Naive B cell (primary cell): ENCODE data around the gene PARD6G. TPM values are rescaled to one million over a fixed set of nuclear protein-coding genes. Genes with fewer than 3 reads are reported as not detected.

Source experiments
- ATAC-seq, 2 donors: fragments of 150-1000 bp; cut with Tn5 transposase; 2 replicates each; pipeline ENCODE4 v1.10.0; 2021; ENCODE audit warnings: low read depth in 2 of 2, mild to moderate bottlenecking in 2 of 2, moderate library complexity in 2 of 2
- DNase-seq: peaks from one replicate; pipeline ENCODE4 v3.0.0; 2022
- H3K27ac Mint-ChIP-seq, 6 donors: one replicate each; pipeline ENCODE4 v1.8.0; 2020 to 2022; ENCODE audit warnings: mild to moderate bottlenecking in 6 of 6, mixed read lengths in 6 of 6, moderate library complexity in 5 of 6, inconsistent platforms in 2 of 6
- H3K27me3 Mint-ChIP-seq, 3 donors: one replicate each; pipeline ENCODE4 v1.8.0; 2021 to 2022; ENCODE audit warnings: mixed read lengths in 3 of 3, mild to moderate bottlenecking in 1 of 3
- H3K36me3 Mint-ChIP-seq, 2 donors: one replicate each; pipeline ENCODE4 v1.8.0; 2020 to 2022; ENCODE audit warnings: mixed read lengths in 2 of 2, inconsistent platforms in 1 of 2, mild to moderate bottlenecking in 1 of 2
- H3K4me1 Mint-ChIP-seq, 3 donors: one replicate each; pipeline ENCODE4 v1.8.0; 2020 to 2022; ENCODE audit warnings: mixed read lengths in 3 of 3, inconsistent platforms in 1 of 3, mild to moderate bottlenecking in 1 of 3, moderate library complexity in 1 of 3
- H3K4me3 Mint-ChIP-seq, 8 donors: one replicate each; pipeline ENCODE4 v1.8.0; 2020 to 2022; ENCODE audit warnings: mild to moderate bottlenecking in 8 of 8, mixed read lengths in 8 of 8, moderate library complexity in 8 of 8, inconsistent platforms in 2 of 8
- H3K9me3 Mint-ChIP-seq, 7 donors: one replicate each; pipeline ENCODE4 v1.8.0; 2020 to 2022; ENCODE audit warnings: mixed read lengths in 7 of 7, mild to moderate bottlenecking in 5 of 7, inconsistent platforms in 2 of 7, moderate library complexity in 1 of 7
- polyA plus RNA-seq, 6 donors: library from polyadenylated mRNA; unstranded; fragments of 300-500 nt; fragmentation: Illumina TruSeq; gene quantifications; one replicate each; pipeline ENCODE4 v1.2.3, GENCODE V29; 2021; ENCODE audit warnings: low read depth in 6 of 6

The PARD6G gene
- polyA plus RNA-seq, 6 donors from 2014 or later: not detected

DNA sequence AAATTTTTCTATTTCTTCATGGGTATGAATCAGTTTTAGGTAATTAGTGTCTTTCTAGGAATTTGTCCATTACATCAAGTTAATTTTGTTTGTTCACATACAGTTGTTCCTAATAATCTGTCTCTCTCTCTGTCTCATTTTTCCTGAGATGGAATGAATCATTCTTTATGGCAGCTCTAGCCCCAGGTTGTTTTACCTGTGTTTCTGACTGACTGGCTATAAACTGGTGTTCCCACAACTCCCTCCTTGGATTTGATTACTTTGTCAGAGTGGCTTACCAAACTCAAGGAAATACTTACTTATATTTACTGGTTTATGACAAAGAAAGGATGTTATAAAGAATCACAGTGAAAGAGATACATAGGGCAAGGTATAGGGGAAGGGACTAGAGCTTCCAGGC lies 123.2 kb downstream of the PARD6G start:
- Mint-ChIP-seq H3K36me3 (peaks cover 6 to 16% of the 10 kb centered on the region in 2 donors), H3K4me3 (no peak overlapping the region), H3K27me3 (no peaks in the 10 kb centered on the region), H3K4me1 (peaks cover 6 to 7% (median 7%) of the 10 kb centered on the region in 3 donors), H3K9me3 (peaks cover 0 to 2% (median 0%) of the 10 kb centered on the region in 7 donors), H3K27ac (no peak overlapping the region)
- DNase-seq: no peak
- ATAC-seq: no peak

DNA sequence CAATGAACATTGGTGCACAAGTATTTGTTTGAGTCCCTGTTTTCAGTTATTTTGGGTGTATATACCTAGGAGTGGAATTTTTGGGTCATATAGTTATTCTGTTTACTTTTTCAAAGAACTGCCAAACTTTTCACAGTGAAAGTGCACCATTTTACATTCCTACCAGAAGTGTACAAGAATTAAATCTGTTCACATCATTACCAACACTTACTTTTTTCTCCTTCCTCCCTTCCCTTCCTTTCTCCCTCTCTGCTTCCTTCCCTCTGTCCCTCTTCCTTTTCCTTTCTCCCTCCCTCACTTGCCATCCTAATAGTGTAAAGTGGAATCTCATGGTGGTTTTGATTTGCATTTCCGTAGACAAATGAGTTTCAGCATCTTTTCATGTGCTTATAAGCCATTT lies 126.4 kb downstream of the PARD6G start:
- DNase-seq: no peak
- ATAC-seq: no peak
- H3K36me3 Mint-ChIP-seq: peaks cover 19 to 22% of the 10 kb centered on the region in 2 donors
- H3K4me1 Mint-ChIP-seq: peaks cover 4 to 6% (median 6%) of the 10 kb centered on the region in 3 donors
- H3K27ac Mint-ChIP-seq: no peak overlapping the region
- H3K9me3 Mint-ChIP-seq: no peaks in the 10 kb centered on the region
- H3K27me3 Mint-ChIP-seq: no peaks in the 10 kb centered on the region
- H3K4me3 Mint-ChIP-seq: no peak overlapping the region

DNA sequence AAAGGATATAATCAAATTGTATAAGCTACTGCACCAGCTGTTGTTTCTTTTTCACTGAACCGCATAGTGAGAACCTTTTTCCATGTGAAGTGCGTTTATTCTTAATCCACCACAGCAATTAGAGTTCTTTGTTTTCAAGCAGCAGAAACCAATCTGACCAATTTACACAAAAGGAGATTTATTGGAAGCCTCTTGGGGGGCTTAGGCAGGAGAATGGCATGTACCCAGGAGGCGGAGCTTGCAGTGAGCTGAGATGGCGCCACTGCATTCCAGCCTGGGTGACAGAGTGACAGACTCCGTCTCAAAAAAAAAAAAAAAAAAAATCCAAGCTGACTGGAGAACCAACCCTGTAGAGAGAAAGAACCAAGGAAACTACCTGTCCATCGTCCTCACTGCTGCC lies 128.2 kb downstream of the PARD6G start:
- Mint-ChIP-seq H3K4me1 (peaks cover 12 to 18% (median 18%) of the 10 kb centered on the region in 3 donors), H3K27ac (no peak overlapping the region), H3K36me3 (peaks cover 19 to 22% of the 10 kb centered on the region in 2 donors), H3K27me3 (no peaks in the 10 kb centered on the region), H3K4me3 (no peak overlapping the region), H3K9me3 (no peaks in the 10 kb centered on the region)
- ATAC-seq (no peak), DNase-seq (no peak)

DNA sequence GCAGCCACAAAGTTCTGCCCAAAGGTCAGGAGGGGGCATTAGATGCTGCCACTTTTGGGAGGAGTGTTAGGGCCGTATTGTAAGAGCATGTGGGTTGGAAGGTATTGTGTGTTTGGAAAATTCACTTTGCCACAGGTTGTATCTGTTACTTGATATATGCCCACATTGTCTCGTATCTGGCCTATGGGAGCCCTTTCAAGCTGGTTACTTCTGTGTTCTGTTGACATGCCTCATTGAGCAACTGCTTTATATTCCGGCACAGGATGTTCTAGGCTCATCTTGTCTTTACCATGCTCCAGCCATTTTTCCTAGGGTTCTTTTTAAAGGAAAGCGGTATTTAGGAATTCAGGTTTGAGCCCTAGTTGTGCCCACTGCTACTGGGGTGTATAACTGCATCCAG lies 132.3 kb downstream of the PARD6G start:
- no peaks in the 10 kb centered on the region for H3K9me3 Mint-ChIP-seq
- peaks cover 11 to 16% of the 10 kb centered on the region in 2 donors for H3K36me3 Mint-ChIP-seq
- no peaks in the 10 kb centered on the region for H3K27me3 Mint-ChIP-seq
- H3K27ac Mint-ChIP-seq: peak overlapping the region in 2 of 6 donors; percentile 39 to 74
- peak; percentile 45 for ATAC-seq
- no peak overlapping the region for H3K4me3 Mint-ChIP-seq
- no peak for DNase-seq
- H3K4me1 Mint-ChIP-seq: peaks cover 24 to 31% (median 24%) of the 10 kb centered on the region in 3 donors

DNA sequence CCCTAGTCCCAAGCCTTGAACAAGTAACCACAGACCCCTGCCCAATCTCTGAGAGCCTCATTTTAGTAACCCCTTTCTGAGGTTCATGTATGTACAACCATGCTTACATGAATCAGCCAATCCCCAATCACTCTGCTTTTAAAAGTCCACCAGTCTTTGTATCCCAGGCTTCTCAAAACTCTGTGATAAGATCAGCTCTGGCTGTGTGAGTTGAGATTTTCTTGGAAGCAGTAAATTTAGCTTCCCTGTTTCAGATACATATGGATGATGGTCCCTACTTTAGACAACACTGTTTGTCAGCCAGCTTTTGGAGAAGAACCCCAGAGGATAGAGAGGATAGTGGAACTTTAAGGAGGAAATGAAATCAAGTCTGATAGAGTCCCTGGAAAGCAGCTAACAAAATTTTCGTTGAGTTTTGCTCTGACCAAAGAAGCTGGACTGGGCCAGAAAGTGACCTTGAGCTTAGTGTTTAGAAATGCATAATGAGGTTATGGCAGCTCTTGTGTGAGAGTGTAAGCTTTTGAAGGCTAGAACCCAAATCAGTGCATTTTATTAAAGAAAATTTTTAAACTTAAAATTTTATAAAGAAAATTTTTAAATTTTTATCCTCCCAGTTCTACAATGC lies 134.6 kb downstream of the PARD6G start:
- Mint-ChIP-seq H3K36me3 (peaks cover 0 to 9% of the 10 kb centered on the region in 2 donors), H3K4me1 (peaks cover 31 to 40% (median 38%) of the 10 kb centered on the region in 3 donors), H3K4me3 (peak overlapping the region in 1 of 8 donors; percentile 57), H3K9me3 (peaks cover 0 to 5% (median 3%) of the 10 kb centered on the region in 7 donors), H3K27me3 (no peaks in the 10 kb centered on the region), H3K27ac (no peak overlapping the region)
- no peak for DNase-seq
- ATAC-seq: no peak

DNA sequence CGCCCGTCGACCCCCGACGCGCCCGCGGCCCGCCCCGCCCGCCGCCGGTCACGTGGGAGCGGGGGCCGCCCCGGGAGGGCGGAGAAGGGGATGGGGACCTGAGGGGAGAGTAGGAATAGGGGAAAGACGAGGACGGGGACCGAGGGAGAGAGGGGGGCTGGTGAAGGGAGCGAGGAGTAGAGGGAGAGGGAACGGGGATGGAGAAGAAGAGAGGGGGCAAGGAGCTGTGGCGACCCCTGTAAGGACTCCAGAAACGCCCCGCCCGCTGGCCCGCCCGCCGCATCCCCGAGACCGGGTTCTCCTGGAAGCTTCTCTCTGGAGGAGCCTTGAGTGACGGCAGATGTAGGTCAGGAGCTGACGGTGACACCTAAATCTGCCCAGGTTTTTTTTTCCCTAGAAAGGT lies 137.6 kb downstream of the PARD6G start:
- Mint-ChIP-seq H3K27me3 (no peaks in the 10 kb centered on the region), H3K27ac (peak overlapping the region; percentile 14 to 97 (median 93)), H3K36me3 (no peaks in the 10 kb centered on the region), H3K9me3 (peaks cover 0 to 5% (median 4%) of the 10 kb centered on the region in 7 donors), H3K4me1 (peaks cover 50 to 53% (median 52%) of the 10 kb centered on the region in 3 donors), H3K4me3 (peak overlapping the region; percentile 76 to 96 (median 86))
- DNase-seq (no peak), ATAC-seq (peak in 1 of 2 donors; percentile 13)

DNA sequence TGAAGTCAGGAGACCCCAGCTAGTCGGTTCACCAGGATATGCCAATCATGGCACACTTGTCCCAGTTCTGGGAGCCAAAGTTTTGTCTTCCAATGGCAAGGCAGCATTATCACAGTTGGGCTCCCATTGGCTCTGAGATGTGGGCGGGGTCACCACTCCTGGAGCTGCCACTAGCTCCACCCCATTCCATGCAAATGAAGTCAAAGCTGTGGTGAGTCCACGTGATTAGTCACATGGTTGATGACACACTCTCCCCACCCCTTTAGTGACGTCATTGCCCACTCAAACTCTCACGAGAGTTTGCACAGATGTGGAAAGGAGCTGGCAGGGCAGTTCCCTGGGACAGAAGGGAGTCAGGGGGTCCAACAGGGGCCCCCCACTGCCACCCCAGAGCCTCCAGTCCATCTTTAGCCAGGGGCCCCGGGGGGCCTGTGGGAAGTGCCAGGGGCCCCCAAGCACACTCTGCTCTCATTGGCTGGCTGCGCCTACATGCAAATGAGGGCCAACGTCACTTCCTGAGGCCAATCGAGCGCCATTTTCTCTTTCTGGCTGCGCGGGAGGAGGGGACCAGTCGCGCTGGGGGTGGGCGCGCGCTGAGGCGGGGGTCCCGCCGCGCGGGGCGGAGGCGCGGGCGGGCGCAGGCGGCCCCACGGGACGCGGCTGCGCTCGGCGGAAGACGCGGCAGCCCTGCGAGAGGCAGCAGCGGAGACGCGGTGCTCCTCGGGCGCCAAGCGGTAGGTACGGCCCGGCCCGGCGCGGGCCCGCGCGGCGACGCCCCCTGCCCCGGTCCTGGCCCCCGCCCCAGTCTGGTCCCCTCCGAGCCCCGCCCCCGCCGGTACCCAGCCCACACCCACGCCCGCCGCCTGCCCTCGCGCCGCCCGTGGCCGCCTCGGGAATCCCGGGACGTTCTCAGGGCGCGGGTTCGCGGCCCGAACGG lies 138.3 kb downstream of the PARD6G start, which contains the start of gene ADNP2:
Gene ADNP2 (plus strand): TSS at position 524 of the 937 bp plus-strand sequence. CDS start 8,281 bp downstream, outside the sequence.
- Mint-ChIP-seq H3K27me3 (no peaks in the 10 kb centered on the region), H3K27ac (peak within 1 kb of the TSS; percentile 94 to 98 (median 95)), H3K4me3 (peak within 1 kb of the TSS; percentile 79 to 96 (median 86)), H3K9me3 (peaks cover 0 to 5% (median 4%) of the 10 kb centered on the region in 7 donors), H3K36me3 (no peaks in the 10 kb centered on the region), H3K4me1 (peaks cover 47 to 51% (median 48%) of the 10 kb centered on the region in 3 donors)
- peak; percentile 83 for DNase-seq
- ATAC-seq: peak; percentile 75 to 79

DNA sequence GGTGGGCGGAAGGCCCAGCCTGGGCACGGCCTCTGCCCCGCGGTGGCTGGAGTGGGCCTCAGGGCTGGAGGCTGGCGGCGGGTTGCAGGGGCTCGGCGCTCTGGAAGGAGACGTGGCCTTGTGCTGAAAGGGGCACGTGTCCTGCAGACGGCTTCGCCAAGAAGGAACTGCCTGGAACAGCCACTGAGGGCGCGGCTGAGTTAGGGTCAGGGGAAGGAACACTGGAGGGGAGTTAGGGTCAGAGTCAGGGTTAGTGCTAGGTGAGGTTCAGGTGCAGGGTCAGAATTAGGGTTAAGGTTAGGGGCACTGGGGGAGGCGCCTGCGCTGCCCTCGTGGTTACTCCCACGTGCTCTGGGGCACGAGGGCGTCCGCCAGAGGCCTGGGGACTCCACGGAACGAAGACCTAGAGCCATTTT lies 139.2 kb downstream of the PARD6G start:
- ATAC-seq: no peak
- peak overlapping the region; percentile 37 to 98 (median 92) for H3K27ac Mint-ChIP-seq
- DNase-seq: peak; percentile 6
- H3K4me3 Mint-ChIP-seq: peak overlapping the region; percentile 43 to 92 (median 80)
- H3K9me3 Mint-ChIP-seq: peaks cover 0 to 5% (median 4%) of the 10 kb centered on the region in 7 donors
- no peaks in the 10 kb centered on the region for H3K36me3 Mint-ChIP-seq
- H3K27me3 Mint-ChIP-seq: no peaks in the 10 kb centered on the region
- peaks cover 43 to 48% (median 46%) of the 10 kb centered on the region in 3 donors for H3K4me1 Mint-ChIP-seq

DNA sequence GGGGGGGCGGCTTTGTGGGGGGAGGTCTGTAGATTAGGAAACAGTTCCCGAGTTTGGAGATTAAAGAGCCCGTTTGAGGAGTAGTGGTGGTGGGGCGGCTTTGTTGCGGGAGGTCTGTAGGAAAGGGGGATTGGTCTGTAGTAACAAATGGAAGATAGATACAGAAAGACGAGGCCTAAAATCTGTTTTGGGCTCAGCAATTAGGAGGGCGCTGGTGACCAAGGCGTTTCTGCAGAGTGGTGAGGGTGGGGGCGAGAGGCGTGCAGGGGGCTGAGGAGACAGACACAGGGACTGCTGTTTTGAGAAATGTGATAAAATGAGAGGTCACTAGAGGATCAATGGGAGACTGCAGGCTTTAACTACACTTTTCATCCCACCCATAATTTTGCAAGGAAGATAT lies 139.9 kb downstream of the PARD6G start:
- Mint-ChIP-seq H3K4me1 (peaks cover 43 to 48% (median 43%) of the 10 kb centered on the region in 3 donors), H3K9me3 (peaks cover 0 to 5% (median 4%) of the 10 kb centered on the region in 7 donors), H3K36me3 (no peaks in the 10 kb centered on the region), H3K27me3 (peaks cover 0 to 1% (median 0%) of the 10 kb centered on the region in 3 donors), H3K27ac (peak overlapping the region in 4 of 6 donors; percentile 37 to 94 (median 76)), H3K4me3 (peak overlapping the region in 6 of 8 donors; percentile 68 to 91 (median 76))
- ATAC-seq (no peak), DNase-seq (no peak)

Other genes starting within 250 kb of the PARD6G start
- 10 to 100 TPM in 5 of 6 donors, 1 to 10 TPM in 1; 6.5 to 18.4 (median 17.1) TPM for gene RBFA, start 213.1 kb downstream of the PARD6G start, polyA plus RNA-seq
- 1 to 10 TPM; 4.2 to 7.1 (median 5.1) TPM for gene ADNP2, start 138.3 kb downstream of the PARD6G start, polyA plus RNA-seq